Stimulated activated CD8-positive, alpha-beta memory T cell treated with anti-CD3 and anti-CD28 coated beads, Interleukin-4, amount 100 ng/mL, for 24 hours (primary cell): ENCODE measurements around the gene HYCC2.
"Not testable (repeated sequence)": the region's sequence is repeated elsewhere in the genome, so short reads cannot be mapped to it uniquely, and the experiment has no call there.

Experiments used
- DNase-seq: peaks from one replicate; pipeline ENCODE4 v3.0.0-alpha.2; 2020; ENCODE audit warnings: low read depth

HYCC2 gene

GRCh38 chr2:201071479-201072200, at the start of gene HYCC2, which contains the start of gene NDUFB3:
TSS of gene HYCC2 (minus strand) at chr2:201071671. CDS start at chr2:201024009, 47,662 bp downstream.
TSS of gene NDUFB3 (plus strand) at chr2:201072001. CDS start at chr2:201078883, 6,882 bp downstream.
- DNase-seq = peak; percentile 78

GRCh38 chr2:201118961-201119854, 47.7 kb upstream of the HYCC2 start:
- no peak for DNase-seq

GRCh38 chr2:201118121-201118960, 46.9 kb upstream of the HYCC2 start:
- DNase-seq = peak; percentile 80

- not testable (repeated sequence) for DNase-seq
Observed at GRCh38 chr2:201117735-201118094, 46.2 kb upstream of the HYCC2 start.

GRCh38 chr2:201116959-201117734, 45.7 kb upstream of the HYCC2 start:
- DNase-seq = no peak

GRCh38 chr2:201116115-201116958, 44.9 kb upstream of the HYCC2 start, which contains the start of gene CFLAR:
TSS of gene CFLAR (plus strand) at chr2:201116164. CDS start at chr2:201129866, 13,702 bp downstream.
- peak; percentile 73 for DNase-seq

- DNase-seq = no peak
Observed at GRCh38 chr2:201114846-201115245, 43.4 kb upstream of the HYCC2 start.

- no peak for DNase-seq
Observed at GRCh38 chr2:201114350-201114749, 42.9 kb upstream of the HYCC2 start.

GRCh38 chr2:201111096-201111495, 39.6 kb upstream of the HYCC2 start:
- DNase-seq = no peak

GRCh38 chr2:201110615-201111014, 39.1 kb upstream of the HYCC2 start:
- no peak for DNase-seq

- DNase-seq = no peak
Observed at GRCh38 chr2:201109186-201109585, 37.7 kb upstream of the HYCC2 start.

GRCh38 chr2:201108341-201108740, 36.9 kb upstream of the HYCC2 start:
- DNase-seq = no peak

GRCh38 chr2:201107624-201108023, 36.2 kb upstream of the HYCC2 start:
- DNase-seq = no peak

GRCh38 chr2:201105759-201106158, 34.3 kb upstream of the HYCC2 start:
- no peak for DNase-seq

- DNase-seq = no peak
Observed at GRCh38 chr2:201100497-201100896, 29.0 kb upstream of the HYCC2 start.

- DNase-seq = no peak
Observed at GRCh38 chr2:201093573-201093972, 22.1 kb upstream of the HYCC2 start.

GRCh38 chr2:201090574-201090973, 19.1 kb upstream of the HYCC2 start:
- DNase-seq = no peak

- no peak for DNase-seq
Observed at GRCh38 chr2:201084863-201085262, 13.4 kb upstream of the HYCC2 start.

GRCh38 chr2:201074996-201075395, 3.5 kb upstream of the HYCC2 start:
- DNase-seq = no peak

- DNase-seq = no peak
Observed at GRCh38 chr2:201073071-201073470, 1.6 kb upstream of the HYCC2 start.
